Hepatocyte (in vitro differentiated cells): ENCODE measurements around the gene NUP160. TPM values are rescaled to one million over a fixed set of nuclear protein-coding genes. Genes with fewer than 3 reads are reported as not detected.

ENCODE experiments used
- DNase-seq: peaks from one replicate; pipeline ENCODE4 v3.0.0-alpha.2; 2016; ENCODE audit warnings: low spot score
- H2AFZ ChIP-seq: fragments of 200-600 bp; sonication (generic); 2 replicates; pipeline ENCODE4 v1.6.0; 2016; ENCODE audit warnings: antibody characterized with exemption, mild to moderate bottlenecking
- H3K27ac ChIP-seq: fragments of 200-600 bp; sonication (generic); 2 replicates; pipeline ENCODE4 v1.5.1; 2016; ENCODE audit warnings: mild to moderate bottlenecking
- H3K27me3 ChIP-seq: fragments of 200-600 bp; sonication (generic); 2 replicates; pipeline ENCODE4 v1.6.1; 2016
- H3K36me3 ChIP-seq: fragments of 200-600 bp; sonication (generic); replicated peaks from 2 replicates; pipeline ENCODE4 v1.5.1; 2016; ENCODE audit warnings: low read depth; ENCODE audit not compliant: insufficient read depth
- H3K4me1 ChIP-seq: fragments of 200-600 bp; sonication (generic); 2 replicates; pipeline ENCODE4 v1.5.1; 2016; ENCODE audit warnings: mild to moderate bottlenecking, moderate library complexity; ENCODE audit not compliant: insufficient read depth
- H3K4me2 ChIP-seq: fragments of 200-600 bp; sonication (generic); 2 replicates; pipeline ENCODE4 v1.6.0; 2016
- H3K4me3 ChIP-seq: fragments of 200-600 bp; sonication (generic); 2 replicates; pipeline ENCODE4 v1.5.1; 2016; ENCODE audit warnings: mild to moderate bottlenecking
- H3K79me2 ChIP-seq: fragments of 200-600 bp; sonication (generic); 2 replicates; pipeline ENCODE4 v1.6.0; 2017; ENCODE audit warnings: mild to moderate bottlenecking
- H3K9me2 ChIP-seq: fragments of 200-600 bp; sonication (generic); replicated peaks from 2 replicates; pipeline ENCODE4 v1.6.0; 2017; ENCODE audit warnings: mild to moderate bottlenecking; ENCODE audit not compliant: insufficient read depth
- H3K9me3 ChIP-seq: fragments of 200-600 bp; sonication (generic); 2 replicates; pipeline ENCODE4 v1.5.1; 2016; ENCODE audit warnings: low read depth, mild to moderate bottlenecking
- H4K20me1 ChIP-seq: fragments of 200-600 bp; sonication (generic); 2 replicates; pipeline ENCODE4 v1.6.0; 2016; ENCODE audit warnings: mild to moderate bottlenecking; ENCODE audit not compliant: insufficient read depth, poor library complexity, severe bottlenecking
- CTCF ChIP-seq: fragments of 200-600 bp; sonication (generic); IDR thresholded peaks from 2 replicates; pipeline ENCODE4 v1.5.1; 2016; ENCODE audit warnings: antibody characterized with exemption, mild to moderate bottlenecking; ENCODE audit not compliant: poor library complexity
- EZH2 ChIP-seq: fragments of 200-600 bp; sonication (generic); IDR thresholded peaks from 2 replicates; pipeline ENCODE4 v1.6.1; 2016; ENCODE audit warnings: antibody characterized with exemption, mild to moderate bottlenecking, borderline replicate concordance
- EZH2phosphoT487 ChIP-seq: fragments of 200-600 bp; sonication (generic); IDR thresholded peaks from one replicate; pipeline ENCODE4 v1.6.1; 2018; ENCODE audit warnings: antibody characterized with exemption, mild to moderate bottlenecking, low read depth, moderate library complexity; ENCODE audit not compliant: unreplicated experiment, severe bottlenecking
- WGBS: methylation state at CpG from one replicate; pipeline ENCODE4 v1.1.6; 2016; ENCODE audit warnings: low lambda C conversion rate; ENCODE audit errors: missing lambda C conversion rate; 5-methylcytosine and 5-hydroxymethylcytosine counted together
- polyA plus RNA-seq: library from polyadenylated mRNA; unstranded; fragments of >200 nt; fragmentation: Nextera tagmentation; extraction: Ambion mirVana; gene quantifications from 2 replicates; pipeline ENCODE4 v1.2.1, GENCODE V29; 2016
- total RNA-seq: library from RNA; depleted of rRNA; stranded (reverse); fragments of >200 nt; gene quantifications from 2 replicates; pipeline ENCODE4 v1.2.3, GENCODE V29; 2014

The NUP160 gene
- total and polyA plus RNA-seq, 2 experiments from 2014 or later = 21.0 to 32.6 TPM

GRCh38 chr11:47786373-47786772, 61.8 kb downstream of the NUP160 start:
- H3K4me1 ChIP-seq = peaks cover 4% of the 10 kb centered on the region
- no peak overlapping the region for H3K4me2 ChIP-seq
- WGBS = 75% methylated on average over 2 of the region's 2 CpGs
- no peak overlapping the region for H2AFZ ChIP-seq
- no peaks in the 10 kb centered on the region for H3K9me3 ChIP-seq
- no peaks in the 10 kb centered on the region for H3K79me2 ChIP-seq
- H3K4me3 ChIP-seq = no peak overlapping the region
- H3K36me3 ChIP-seq = peaks cover 6% of the 10 kb centered on the region
- H4K20me1 ChIP-seq = no peaks in the 10 kb centered on the region
- TF ChIP-seq CTCF (no peak), EZH2phosphoT487 (no peak), EZH2 (no peak)
- DNase-seq = no peak
- H3K9me2 ChIP-seq = no peaks in the 10 kb centered on the region
- no peak overlapping the region for H3K27ac ChIP-seq
- H3K27me3 ChIP-seq = no peaks in the 10 kb centered on the region

GRCh38 chr11:47784785-47785381, 63.3 kb downstream of the NUP160 start:
- 81% methylated on average over 4 of the region's 4 CpGs for WGBS
- Histone ChIP-seq H3K36me3 (peaks cover 6% of the 10 kb centered on the region), H4K20me1 (no peaks in the 10 kb centered on the region), H3K4me2 (no peak overlapping the region), H3K27ac (no peak overlapping the region), H3K9me2 (no peaks in the 10 kb centered on the region), H3K9me3 (no peaks in the 10 kb centered on the region), H3K4me3 (no peak overlapping the region), H3K27me3 (no peaks in the 10 kb centered on the region), H3K79me2 (no peaks in the 10 kb centered on the region), H3K4me1 (peaks cover 4% of the 10 kb centered on the region), H2AFZ (no peak overlapping the region)
- DNase-seq = peak; percentile 10
- no peak for TF ChIP-seq EZH2
- no peak for TF ChIP-seq EZH2phosphoT487
- no peak for TF ChIP-seq CTCF

GRCh38 chr11:47783087-47783610, 65.0 kb downstream of the NUP160 start:
- H3K4me3 ChIP-seq = no peak overlapping the region
- no peaks in the 10 kb centered on the region for H4K20me1 ChIP-seq
- H3K27ac ChIP-seq = peak overlapping the region; percentile 31
- 46% methylated on average over 2 of the region's 2 CpGs for WGBS
- no peaks in the 10 kb centered on the region for H3K79me2 ChIP-seq
- DNase-seq = no peak
- H3K9me3 ChIP-seq = no peaks in the 10 kb centered on the region
- peaks cover 4% of the 10 kb centered on the region for H3K4me1 ChIP-seq
- no peaks in the 10 kb centered on the region for H3K9me2 ChIP-seq
- H3K4me2 ChIP-seq = no peak overlapping the region
- no peaks in the 10 kb centered on the region for H3K27me3 ChIP-seq
- H3K36me3 ChIP-seq = peaks cover 6% of the 10 kb centered on the region
- H2AFZ ChIP-seq = no peak overlapping the region
- TF ChIP-seq EZH2 (no peak), EZH2phosphoT487 (no peak), CTCF (no peak)
